Nephron progenitor cell (in vitro differentiated cells): Measurements from ENCODE around the gene HS3ST5.

Source experiments
- DNase-seq: peaks from one replicate; pipeline ENCODE4 v3.0.0; 2021
- H3K27ac Mint-ChIP-seq: 2 replicates; pipeline ENCODE4 v1.8.0; 2021; ENCODE audit warnings: mild to moderate bottlenecking, moderate library complexity, mixed read lengths
- H3K27me3 Mint-ChIP-seq: 2 replicates; pipeline ENCODE4 v1.8.0; 2021; ENCODE audit warnings: mild to moderate bottlenecking, low read depth, mixed read lengths; ENCODE audit not compliant: poor library complexity
- H3K36me3 Mint-ChIP-seq: 2 replicates; pipeline ENCODE4 v1.8.0; 2021; ENCODE audit warnings: low read depth, mixed read lengths
- H3K4me1 Mint-ChIP-seq: 2 replicates; pipeline ENCODE4 v1.8.0; 2021; ENCODE audit warnings: mixed read lengths
- H3K4me3 Mint-ChIP-seq: 2 replicates; pipeline ENCODE4 v1.8.0; 2021; ENCODE audit warnings: mild to moderate bottlenecking, moderate library complexity, mixed read lengths
- H3K9me3 Mint-ChIP-seq: 2 replicates; pipeline ENCODE4 v1.8.0; 2021; ENCODE audit warnings: mild to moderate bottlenecking, moderate library complexity, mixed read lengths
- TF ChIP-seq, protein P1 (sequence below): fragments of 200-600 bp; sonication (generic); IDR thresholded peaks from 2 replicates; pipeline ENCODE4 v1.5.0; 2021; ENCODE audit warnings: antibody characterized with exemption

HS3ST5 gene

GRCh38 chr6:114142258-114142657 is 200.6 kb downstream of the HS3ST5 start:
- H3K36me3 Mint-ChIP-seq = peaks cover 5% of the 10 kb centered on the region
- no peak overlapping the region for H3K4me3 Mint-ChIP-seq
- peaks cover 6% of the 10 kb centered on the region for H3K4me1 Mint-ChIP-seq
- no peak overlapping the region for H3K27ac Mint-ChIP-seq
- H3K9me3 Mint-ChIP-seq = peaks cover 6% of the 10 kb centered on the region
- TF ChIP-seq, protein P1, sequence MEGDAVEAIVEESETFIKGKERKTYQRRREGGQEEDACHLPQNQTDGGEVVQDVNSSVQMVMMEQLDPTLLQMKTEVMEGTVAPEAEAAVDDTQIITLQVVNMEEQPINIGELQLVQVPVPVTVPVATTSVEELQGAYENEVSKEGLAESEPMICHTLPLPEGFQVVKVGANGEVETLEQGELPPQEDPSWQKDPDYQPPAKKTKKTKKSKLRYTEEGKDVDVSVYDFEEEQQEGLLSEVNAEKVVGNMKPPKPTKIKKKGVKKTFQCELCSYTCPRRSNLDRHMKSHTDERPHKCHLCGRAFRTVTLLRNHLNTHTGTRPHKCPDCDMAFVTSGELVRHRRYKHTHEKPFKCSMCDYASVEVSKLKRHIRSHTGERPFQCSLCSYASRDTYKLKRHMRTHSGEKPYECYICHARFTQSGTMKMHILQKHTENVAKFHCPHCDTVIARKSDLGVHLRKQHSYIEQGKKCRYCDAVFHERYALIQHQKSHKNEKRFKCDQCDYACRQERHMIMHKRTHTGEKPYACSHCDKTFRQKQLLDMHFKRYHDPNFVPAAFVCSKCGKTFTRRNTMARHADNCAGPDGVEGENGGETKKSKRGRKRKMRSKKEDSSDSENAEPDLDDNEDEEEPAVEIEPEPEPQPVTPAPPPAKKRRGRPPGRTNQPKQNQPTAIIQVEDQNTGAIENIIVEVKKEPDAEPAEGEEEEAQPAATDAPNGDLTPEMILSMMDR = no peak
- no peak for DNase-seq
- peaks cover 1% of the 10 kb centered on the region for H3K27me3 Mint-ChIP-seq

DNA sequence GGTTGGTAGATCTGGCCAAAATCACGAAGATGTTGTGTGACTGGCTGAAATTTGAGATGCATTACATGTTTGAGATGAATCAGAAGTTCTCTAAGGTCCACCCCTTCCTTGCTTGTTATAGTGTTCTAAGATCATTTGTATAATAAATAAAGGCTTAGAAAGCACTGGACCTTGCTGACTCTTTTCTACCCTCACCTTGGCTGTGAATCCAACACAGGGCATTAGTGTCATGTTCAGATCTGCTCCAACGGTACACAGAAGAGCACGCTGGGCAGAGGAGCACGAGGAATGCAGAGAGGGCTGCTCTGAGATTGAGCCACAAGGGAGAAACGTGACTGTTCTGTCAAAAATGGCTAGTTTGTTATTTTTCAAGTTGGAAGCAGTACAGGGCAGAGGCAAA is 202.4 kb downstream of the HS3ST5 start:
- TF ChIP-seq, protein P1 = no peak

DNA sequence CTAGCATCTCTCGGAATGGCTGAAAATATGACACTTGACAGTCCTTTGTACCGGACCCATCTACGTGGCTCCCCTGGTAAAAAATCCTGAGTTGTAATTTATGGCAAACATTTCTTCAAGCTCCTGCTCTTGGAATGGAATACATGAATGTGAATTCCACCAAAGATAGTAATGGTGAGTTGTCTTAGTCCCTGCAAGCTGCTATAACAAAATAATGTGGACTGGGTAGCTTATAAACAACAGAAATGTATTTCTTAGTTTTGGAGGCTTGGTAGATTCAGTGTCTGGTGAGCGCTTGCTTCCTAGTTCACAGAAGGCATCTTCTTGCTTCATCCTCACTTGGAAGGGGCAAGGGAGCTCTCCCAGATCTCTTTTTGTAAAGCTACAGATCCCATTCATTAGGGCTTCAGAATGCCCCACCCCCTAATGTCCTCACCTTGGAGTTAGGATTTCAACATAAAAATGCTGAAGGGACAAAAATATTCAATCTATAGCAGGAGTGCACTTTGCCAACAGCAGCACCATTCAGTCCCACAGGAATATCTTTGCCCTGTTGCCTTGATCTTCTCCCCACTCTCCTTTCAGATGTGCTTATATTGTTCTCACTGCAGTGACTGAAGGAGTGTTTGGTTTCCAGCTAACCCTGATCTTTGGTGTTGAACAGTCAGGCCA is 204.1 kb downstream of the HS3ST5 start:
- H3K36me3 Mint-ChIP-seq = no peaks in the 10 kb centered on the region
- TF ChIP-seq, protein P1 = no peak
- H3K9me3 Mint-ChIP-seq = no peaks in the 10 kb centered on the region
- DNase-seq = no peak
- no peak overlapping the region for H3K4me3 Mint-ChIP-seq
- peaks cover 6% of the 10 kb centered on the region for H3K4me1 Mint-ChIP-seq
- H3K27ac Mint-ChIP-seq = no peak overlapping the region
- H3K27me3 Mint-ChIP-seq = peaks cover 12% of the 10 kb centered on the region

More for the DNA sequence above, 202.4 kb downstream of the HS3ST5 start:
- Mint-ChIP-seq H3K27ac (no peak overlapping the region), H3K36me3 (no peaks in the 10 kb centered on the region), H3K9me3 (no peaks in the 10 kb centered on the region), H3K4me3 (no peak overlapping the region), H3K4me1 (peaks cover 10% of the 10 kb centered on the region), H3K27me3 (peaks cover 5% of the 10 kb centered on the region)
- no peak for DNase-seq

DNA sequence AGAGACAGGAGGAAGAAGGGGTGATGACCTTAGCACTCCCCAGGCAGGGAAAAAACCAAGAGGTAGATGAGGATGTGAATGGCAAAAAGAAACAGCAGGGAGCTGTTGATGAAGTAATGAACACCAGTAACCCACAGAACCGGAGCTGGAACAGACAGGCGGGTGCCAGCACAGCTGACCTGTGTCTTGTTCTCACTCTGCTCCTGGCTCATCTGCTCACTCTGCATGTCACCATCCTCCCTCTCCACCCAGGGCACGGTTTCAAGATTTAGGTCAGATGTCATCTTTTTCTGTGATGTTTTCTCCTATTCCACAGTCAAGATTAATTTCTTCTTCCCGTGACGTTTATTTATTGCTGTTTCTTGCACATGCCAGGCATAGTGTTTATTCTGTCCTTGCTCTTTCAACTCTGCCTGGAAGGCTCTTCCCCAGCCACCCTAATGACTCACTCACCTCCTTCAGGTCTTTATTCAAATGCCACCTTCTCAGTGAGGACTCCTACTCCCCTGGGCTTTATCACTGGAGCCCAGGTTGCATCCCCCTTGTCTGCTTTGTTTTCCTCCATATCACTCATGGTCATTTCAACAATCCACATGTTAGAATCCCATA is 207.4 kb downstream of the HS3ST5 start:
- H3K27me3 Mint-ChIP-seq = peaks cover 15% of the 10 kb centered on the region

GRCh38 chr6:114133816-114134215 is 209.0 kb downstream of the HS3ST5 start:
- Mint-ChIP-seq H3K4me1 (peaks cover 6% of the 10 kb centered on the region), H3K36me3 (no peaks in the 10 kb centered on the region), H3K9me3 (no peaks in the 10 kb centered on the region), H3K27me3 (peaks cover 15% of the 10 kb centered on the region), H3K4me3 (no peak overlapping the region), H3K27ac (no peak overlapping the region)
- TF ChIP-seq, protein P1 = no peak
- DNase-seq = no peak

More for the DNA sequence above, 207.4 kb downstream of the HS3ST5 start:
- H3K9me3 Mint-ChIP-seq = no peaks in the 10 kb centered on the region
- H3K36me3 Mint-ChIP-seq = no peaks in the 10 kb centered on the region
- H3K4me3 Mint-ChIP-seq = no peak overlapping the region
- TF ChIP-seq, protein P1 = no peak
- H3K4me1 Mint-ChIP-seq = peaks cover 6% of the 10 kb centered on the region
- DNase-seq = no peak
- peak overlapping the region; percentile 87 for H3K27ac Mint-ChIP-seq

GRCh38 chr6:114131945-114132344 is 210.9 kb downstream of the HS3ST5 start:
- no peak for DNase-seq
- Mint-ChIP-seq H3K9me3 (no peaks in the 10 kb centered on the region), H3K4me3 (no peak overlapping the region), H3K27ac (no peak overlapping the region), H3K36me3 (no peaks in the 10 kb centered on the region), H3K27me3 (peaks cover 15% of the 10 kb centered on the region), H3K4me1 (peaks cover 6% of the 10 kb centered on the region)
- TF ChIP-seq, protein P1 = no peak
